GM19397 (cell line): ENCODE results near the gene WBP11.

Experiments
- ATAC-seq: cut with Tn5 transposase; IDR thresholded peaks from one replicate; pipeline ENCODE4 v1.9.1; 2021; ENCODE audit warnings: mild to moderate bottlenecking, moderate library complexity; ENCODE audit not compliant: unreplicated experiment

Gene WBP11

GRCh38 chr12:14825256-14825655 lies 22.0 kb upstream of the WBP11 start:
- ATAC-seq, result no peak

GRCh38 chr12:14824012-14824634 lies 20.8 kb upstream of the WBP11 start:
- ATAC-seq, result no peak

- ATAC-seq, result no peak
Observed at GRCh38 chr12:14814014-14814413, 10.7 kb upstream of the WBP11 start, which contains the start of gene SMCO3. TSS of gene SMCO3 (minus strand) at chr12:14814182. CDS start at chr12:14806680, 7,502 bp downstream.

- ATAC-seq, result no peak
Observed at GRCh38 chr12:14811486-14811885, 8.2 kb upstream of the WBP11 start.

- ATAC-seq, result no peak
Observed at GRCh38 chr12:14810953-14811483, 7.7 kb upstream of the WBP11 start.

- no peak for ATAC-seq
Observed at GRCh38 chr12:14810167-14810952, 7.1 kb upstream of the WBP11 start.

GRCh38 chr12:14803830-14804160 lies 517 bp upstream of the WBP11 start:
- ATAC-seq, result peak; percentile 17

- ATAC-seq, result no peak
Observed at GRCh38 chr12:14802721-14803010, 612 bp downstream of the WBP11 start.

- ATAC-seq, result no peak
Observed at GRCh38 chr12:14802247-14802646, 1.0 kb downstream of the WBP11 start.

- ATAC-seq, result no peak
Observed at GRCh38 chr12:14795028-14795448, 8.2 kb downstream of the WBP11 start.

- no peak for ATAC-seq
Observed at GRCh38 chr12:14785568-14785967, 17.7 kb downstream of the WBP11 start.

- no peak for ATAC-seq
Observed at GRCh38 chr12:14784471-14784870, 18.8 kb downstream of the WBP11 start.

- ATAC-seq, result no peak
Observed at GRCh38 chr12:14782756-14783155, 20.5 kb downstream of the WBP11 start.

GRCh38 chr12:14781563-14781962 lies 21.7 kb downstream of the WBP11 start:
- ATAC-seq, result no peak

- ATAC-seq, result no peak
Observed at GRCh38 chr12:14780859-14781258, 22.4 kb downstream of the WBP11 start.

GRCh38 chr12:14779834-14780233 lies 23.4 kb downstream of the WBP11 start:
- no peak for ATAC-seq

GRCh38 chr12:14777271-14777670 lies 26.0 kb downstream of the WBP11 start:
- ATAC-seq, result no peak

GRCh38 chr12:14776236-14776961 lies 26.9 kb downstream of the WBP11 start:
- no peak for ATAC-seq

GRCh38 chr12:14775636-14775980 lies 27.7 kb downstream of the WBP11 start:
- ATAC-seq, result no peak

GRCh38 chr12:14774906-14775635 lies 28.2 kb downstream of the WBP11 start:
- ATAC-seq, result no peak
